HG02678 (cell line): ENCODE data around the gene HTR3D.
"Not testable (repeated sequence)": the region's sequence is repeated elsewhere in the genome, so short reads cannot be mapped to it uniquely, and the experiment has no call there.

Experiments
- ATAC-seq: cut with Tn5 transposase; IDR thresholded peaks from one replicate; pipeline ENCODE4 v1.9.1; 2021; ENCODE audit warnings: mild to moderate bottlenecking, moderate library complexity; ENCODE audit not compliant: unreplicated experiment

HTR3D gene

DNA sequence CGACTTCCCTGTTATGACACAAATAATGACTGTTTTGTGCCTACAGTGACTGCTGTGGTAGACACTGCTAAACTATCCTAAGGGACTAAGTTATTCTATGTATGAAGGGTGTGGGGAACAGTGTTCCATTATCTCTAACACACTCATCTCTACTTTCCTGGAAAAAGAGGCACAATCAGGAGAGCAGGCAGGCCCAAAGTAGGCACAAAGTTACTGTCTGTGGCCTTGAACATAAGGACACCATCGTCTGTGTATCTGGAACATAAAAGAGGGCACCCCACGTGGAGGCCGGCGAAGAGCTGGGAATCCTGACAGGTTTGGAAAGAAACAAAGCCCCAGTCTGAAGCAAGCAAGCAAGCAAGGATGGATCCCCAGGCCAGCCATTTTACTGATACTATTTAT is 15.4 kb upstream of the HTR3D start:
- no peak for ATAC-seq

DNA sequence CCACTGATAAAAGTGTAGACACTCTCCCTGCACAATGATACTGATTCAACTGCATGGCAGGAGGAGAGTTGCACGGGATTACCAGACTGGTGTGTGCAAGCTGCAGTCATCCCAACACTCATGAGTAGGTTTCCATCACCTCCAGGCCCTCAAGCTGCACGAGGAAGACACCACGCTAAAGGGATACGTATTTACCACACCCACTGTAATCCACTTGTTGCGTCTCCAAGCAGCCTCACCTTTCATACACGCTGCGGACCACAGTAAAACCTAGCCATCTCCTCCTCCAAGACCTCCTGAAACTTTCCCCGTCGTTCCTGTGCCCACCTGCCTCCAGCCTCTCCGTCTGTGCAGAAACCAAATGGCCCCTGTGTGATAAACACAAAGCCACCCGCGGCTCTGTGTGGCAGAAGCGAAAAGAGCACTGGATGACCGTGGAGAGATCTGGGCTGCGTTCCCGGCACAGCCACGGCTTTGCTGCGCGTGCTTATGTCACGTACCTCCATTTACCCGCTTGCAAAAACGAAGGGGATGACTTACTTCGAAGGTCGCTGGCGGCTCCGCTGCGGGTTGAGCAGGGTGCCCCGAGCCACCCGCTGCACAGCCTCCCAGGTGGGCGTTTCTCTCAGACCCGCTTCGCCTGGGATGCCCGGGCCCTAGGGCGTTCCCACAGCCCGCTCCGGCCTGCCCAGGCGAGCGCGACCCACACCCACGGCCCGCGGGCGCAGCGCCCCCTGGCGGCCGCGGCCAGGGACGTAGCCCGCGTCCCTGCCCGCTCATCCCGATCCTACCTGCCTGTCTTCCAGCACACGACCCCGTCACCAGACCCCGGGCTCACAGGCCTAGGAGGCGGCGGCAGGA is 14.5 kb upstream of the HTR3D start:
- ATAC-seq, result peak; percentile 77

GRCh38 chr3:184017672-184018423 is 13.7 kb upstream of the HTR3D start, which contains the start of gene ABCC5:
ABCC5 (minus strand) TSS chr3:184017884; CDS start chr3:184014392, 3,492 bp downstream.
- ATAC-seq, result peak; percentile 97

DNA sequence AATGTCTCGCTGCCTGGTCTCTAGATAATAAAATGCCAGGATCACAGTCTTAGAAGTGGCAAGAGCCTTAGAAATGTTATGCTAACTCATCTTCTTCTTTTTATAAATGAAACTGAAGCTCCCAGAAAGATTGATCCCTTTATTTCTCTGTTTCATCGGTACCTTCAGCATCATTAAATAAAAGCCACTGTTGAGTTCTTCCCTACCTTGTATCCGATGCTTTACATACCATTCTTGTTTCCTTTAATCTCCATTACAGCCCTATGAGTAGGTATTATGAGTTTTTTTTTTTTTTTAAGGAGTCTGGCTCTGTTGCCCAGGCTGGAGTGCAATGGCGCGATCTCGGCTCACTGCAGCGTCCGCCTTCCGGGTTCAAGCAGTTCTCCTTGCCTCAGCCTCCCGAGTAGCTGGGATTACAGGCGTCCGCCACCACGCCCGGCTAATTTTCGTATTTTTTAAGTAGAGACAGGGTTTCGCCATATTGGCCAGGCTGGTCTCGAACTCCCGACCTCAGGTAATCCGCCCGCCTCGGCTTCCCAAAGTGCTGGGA is 13.0 kb upstream of the HTR3D start:
- ATAC-seq, result no peak

GRCh38 chr3:184022323-184022722 is 9.2 kb upstream of the HTR3D start:
- ATAC-seq, result no peak

DNA sequence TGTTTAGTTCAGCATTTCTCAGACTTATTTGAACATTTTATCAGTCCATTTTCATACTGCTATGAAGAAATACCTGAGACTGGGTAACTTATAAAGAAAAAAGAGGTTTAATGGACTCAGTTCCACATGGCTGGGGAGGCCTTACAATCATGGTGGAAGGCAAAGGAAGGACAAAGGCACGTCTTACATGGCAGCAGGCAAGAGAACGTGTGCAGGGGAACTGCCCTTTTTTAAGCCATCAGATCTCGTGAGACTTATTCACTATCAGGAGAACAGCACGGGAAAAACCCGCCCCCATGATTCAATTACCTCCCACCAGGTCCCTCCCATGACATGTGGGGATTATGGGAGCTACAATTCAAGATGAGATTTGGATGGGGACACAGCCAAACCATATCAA is 6.3 kb upstream of the HTR3D start:
- not testable (repeated sequence) for ATAC-seq

DNA sequence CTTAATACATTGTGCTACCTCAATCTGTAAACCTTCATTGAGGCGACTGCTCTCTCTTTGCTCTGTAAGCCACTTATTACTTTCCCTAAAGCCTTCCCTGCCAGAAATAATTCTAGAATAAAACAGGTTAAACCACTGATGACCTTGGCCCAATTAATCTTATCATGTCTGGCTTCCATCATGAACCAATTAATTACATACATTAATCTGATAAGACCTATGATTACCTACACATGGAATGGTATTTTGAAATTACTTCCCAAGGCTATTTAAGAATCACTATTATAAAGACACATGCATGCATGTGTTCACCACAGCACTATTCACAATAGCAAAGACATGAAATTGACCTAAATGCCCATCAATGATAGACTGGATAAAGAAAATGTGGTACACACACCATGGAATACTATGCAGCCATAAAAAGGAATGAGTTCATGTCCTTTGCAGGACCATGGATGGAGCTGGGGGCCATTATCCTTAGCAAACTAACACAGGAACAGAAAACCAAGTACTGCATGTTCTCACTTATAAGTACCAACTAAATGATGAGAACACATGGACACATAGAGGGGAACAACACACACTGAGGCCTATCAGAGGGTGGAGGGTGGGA is 3.2 kb upstream of the HTR3D start:
- ATAC-seq, result not testable (repeated sequence)

DNA sequence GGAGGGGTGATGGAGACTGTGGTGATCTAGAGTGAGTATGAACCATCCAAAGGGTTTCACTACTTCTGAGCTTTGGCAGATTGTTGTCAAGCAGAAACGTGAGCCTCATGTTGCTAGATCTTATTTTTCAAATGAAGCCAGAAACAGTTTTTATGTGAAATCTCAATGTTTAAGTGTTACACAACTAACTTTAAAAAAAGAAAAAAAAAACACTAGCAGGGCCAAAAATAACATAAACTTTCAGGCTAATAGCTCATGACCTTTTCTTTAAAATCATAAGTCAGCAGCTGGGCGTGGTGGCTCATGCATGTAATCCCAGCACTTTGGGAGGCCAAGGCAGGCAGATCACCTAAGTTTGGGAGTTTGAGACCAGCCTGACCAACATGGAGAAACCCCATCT is 2.1 kb upstream of the HTR3D start:
- no peak for ATAC-seq

- ATAC-seq, result no peak
These were observed 1.0 kb upstream of the HTR3D start for GRCh38 chr3:184030536-184030935.

DNA sequence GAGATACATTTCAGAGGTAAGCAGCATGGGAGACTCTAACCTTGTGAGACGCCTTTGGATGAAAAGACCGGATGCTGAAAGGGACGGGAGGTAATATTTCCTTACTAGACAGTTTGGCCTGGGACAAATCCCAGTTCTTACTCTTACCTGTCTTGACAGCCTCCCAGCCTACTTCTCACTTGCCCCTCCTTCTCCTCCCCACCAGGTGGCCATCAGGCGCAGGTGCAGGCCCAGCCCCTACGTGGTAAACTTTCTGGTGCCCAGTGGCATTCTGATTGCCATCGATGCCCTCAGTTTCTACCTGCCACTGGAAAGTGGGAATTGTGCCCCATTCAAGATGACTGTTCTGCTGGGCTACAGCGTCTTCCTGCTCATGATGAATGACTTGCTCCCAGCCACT is 6.3 kb downstream of the HTR3D start:
- no peak for ATAC-seq

DNA sequence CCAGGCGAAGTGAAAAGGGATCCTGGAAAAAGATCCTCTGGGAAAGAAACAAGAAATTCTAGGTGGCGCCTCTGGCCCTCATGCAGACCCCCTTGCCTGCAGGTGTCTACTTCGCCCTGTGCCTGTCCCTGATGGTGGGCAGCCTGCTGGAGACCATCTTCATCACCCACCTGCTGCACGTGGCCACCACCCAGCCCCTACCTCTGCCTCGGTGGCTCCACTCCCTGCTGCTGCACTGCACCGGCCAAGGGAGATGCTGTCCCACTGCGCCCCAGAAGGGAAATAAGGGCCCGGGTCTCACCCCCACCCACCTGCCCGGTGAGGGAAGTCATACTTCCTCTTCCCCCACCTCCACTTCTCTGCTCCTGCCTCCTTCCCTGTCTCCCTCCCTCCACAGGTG is 6.8 kb downstream of the HTR3D start:
- not testable (repeated sequence) for ATAC-seq

GRCh38 chr3:184039414-184039813 is 7.9 kb downstream of the HTR3D start:
- ATAC-seq, result no peak

DNA sequence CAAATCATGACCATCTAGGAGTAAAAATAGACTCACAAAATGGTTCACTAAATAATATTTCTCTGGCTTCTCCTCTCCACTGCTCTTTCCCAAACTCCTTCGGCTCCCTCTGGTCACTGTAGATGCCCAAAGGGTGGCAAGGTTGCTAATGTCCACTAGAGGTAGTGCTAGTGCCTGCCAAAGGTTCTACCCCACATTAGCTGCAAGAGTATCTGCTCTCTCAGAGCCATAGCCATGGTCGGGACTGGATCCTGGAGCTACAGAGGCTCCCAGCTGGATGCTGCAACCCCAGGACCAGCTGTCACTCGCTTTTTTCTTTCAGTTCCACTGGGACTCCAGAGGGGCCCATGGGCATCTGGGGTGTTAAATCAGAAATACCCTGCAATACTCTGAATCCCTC is 8.5 kb downstream of the HTR3D start:
- ATAC-seq, result no peak

DNA sequence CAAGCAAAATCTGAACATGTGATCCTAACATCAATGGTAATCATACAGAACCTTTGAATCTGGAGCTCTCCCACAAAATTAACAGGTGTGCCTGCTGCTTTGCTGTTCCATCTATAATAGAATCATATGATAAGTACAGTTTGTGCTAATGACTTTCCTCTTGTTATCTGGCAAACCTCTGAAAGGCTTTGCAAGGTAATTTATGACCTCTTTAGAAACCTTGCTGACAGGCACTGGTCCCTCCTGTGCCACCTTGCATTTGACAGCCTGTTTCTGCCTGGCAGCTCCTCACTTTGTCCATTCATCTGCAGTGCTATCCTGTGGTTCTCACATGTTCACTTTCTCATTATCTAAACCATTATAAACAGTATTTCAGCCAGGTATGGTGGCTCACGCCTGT is 11.1 kb downstream of the HTR3D start:
- ATAC-seq, result no peak

- no peak for ATAC-seq
These were observed 14.5 kb downstream of the HTR3D start for GRCh38 chr3:184045995-184046394.

- ATAC-seq, result no peak
These were observed 18.8 kb downstream of the HTR3D start for GRCh38 chr3:184050217-184050847.

DNA sequence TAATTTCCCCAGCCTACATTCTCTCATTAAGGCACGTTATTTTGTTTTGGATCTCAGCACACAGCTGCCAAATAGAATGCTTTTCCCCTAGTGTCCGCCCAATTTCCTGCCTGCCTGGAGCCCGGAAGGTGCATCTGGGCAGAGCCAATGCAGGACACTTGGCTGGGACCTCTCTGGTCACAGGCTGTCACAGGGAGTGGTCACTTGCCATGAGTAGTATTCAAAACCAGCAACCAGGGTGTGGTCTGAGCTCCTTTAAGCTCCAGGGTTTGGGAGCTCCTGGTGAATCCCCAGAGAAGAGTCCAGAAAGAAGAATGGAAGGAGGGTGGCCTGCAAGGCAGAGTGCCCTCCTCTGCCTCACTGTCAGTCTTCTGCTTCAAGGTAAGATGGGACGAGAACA is 21.2 kb downstream of the HTR3D start, which contains the start of gene HTR3C:
HTR3C (plus strand) TSS at position 281 of the 400 bp plus-strand sequence; CDS start at position 315, 34 bp downstream.
- ATAC-seq, result no peak

GRCh38 chr3:184058029-184058428 is 26.5 kb downstream of the HTR3D start:
- no peak for ATAC-seq

DNA sequence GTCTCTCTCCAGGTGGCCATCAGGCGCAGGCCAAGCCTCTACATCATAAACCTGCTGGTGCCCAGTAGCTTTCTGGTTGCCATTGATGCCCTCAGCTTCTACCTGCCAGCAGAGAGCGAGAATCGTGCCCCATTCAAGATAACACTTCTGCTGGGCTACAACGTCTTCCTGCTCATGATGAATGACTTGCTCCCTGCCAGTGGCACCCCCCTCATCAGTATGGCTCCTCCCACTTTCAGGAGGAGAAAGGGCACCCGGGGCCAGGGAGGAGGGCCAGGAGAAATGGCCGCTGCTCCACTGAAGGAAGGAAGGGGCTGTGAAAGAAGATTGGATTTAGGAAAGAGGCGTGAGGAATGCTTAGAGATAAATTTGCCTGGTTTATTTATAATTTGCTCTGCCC is 27.9 kb downstream of the HTR3D start:
- ATAC-seq, result no peak

GRCh38 chr3:184062637-184063036 is 31.1 kb downstream of the HTR3D start:
- ATAC-seq, result no peak

GRCh38 chr3:184066211-184066610 is 34.7 kb downstream of the HTR3D start:
- no peak for ATAC-seq
